ENCODE results near the gene NUP50. TPM values are rescaled to one million over a fixed set of nuclear protein-coding genes. Genes with fewer than 3 reads are reported as not detected.

Gene NUP50
- polyA plus RNA-seq, 1 donor (not counting 4 experiments of a cell fraction or from before 2014, with no cell fraction given) = 28.1 TPM

GRCh38 chr22:45183974-45184373 lies 20.2 kb downstream of the NUP50 start:
- H3K4me1 ChIP-seq (ENCODE audit: control insufficient read depth, extremely low read depth, insufficient read depth, low read length) = no peaks in the 10 kb centered on the region
- no peak for TF ChIP-seq CTCF (optimal IDR thresholded peaks at IDR 0.05 in 1 of 3, IDR thresholded peaks at IDR 0.05 in 1 of 3, conservative IDR thresholded peaks at IDR 0.05 in 1 of 3; ENCODE audit: extremely low read depth in 1 of 3, insufficient read depth in 2 of 3, low read length in 3 of 3)
- TF ChIP-seq EZH2 (IDR thresholded peaks at IDR 0.05; ENCODE audit: low read length) = no peak
- DNase-seq (ENCODE audit: low read depth, low spot score) = no peak
- H3K9me3 ChIP-seq (ENCODE audit: control insufficient read depth, low read depth, low read length) = no peaks in the 10 kb centered on the region
- no peak for FAIRE-seq
- H3K27ac ChIP-seq (ENCODE audit: control insufficient read depth, insufficient read depth, low read length) = no peak overlapping the region
- no peak overlapping the region for H2AFZ ChIP-seq (ENCODE audit: control insufficient read depth, low read length)
- H4K20me1 ChIP-seq (ENCODE audit: control insufficient read depth, extremely low read depth, insufficient read depth, low read length) = peaks cover 10% of the 10 kb centered on the region
- H3K4me2 ChIP-seq (ENCODE audit: control insufficient read depth, extremely low read depth, insufficient read depth, low read depth, low read length) = no peak overlapping the region
- H3K36me3 ChIP-seq (ENCODE audit: control insufficient read depth in 2 of 2, extremely low read depth in 1 of 2, insufficient read depth in 2 of 2, low read length in 2 of 2) = peaks cover 23 to 24% of the 10 kb centered on the region in 2 experiments
- H3K27me3 ChIP-seq (ENCODE audit: control insufficient read depth, extremely low read depth, insufficient read depth, low read length) = no peaks in the 10 kb centered on the region
- no peaks in the 10 kb centered on the region for H3K9me1 ChIP-seq (ENCODE audit: control insufficient read depth, extremely low read depth, insufficient read depth, low read length)
- dilution Hi-C loops (cut with MboI; ENCODE audit: extremely low pct_ligation_motif_present, low sequenced_read_pairs) = no loop called here
- peaks cover 26% of the 10 kb centered on the region for H3K79me2 ChIP-seq (ENCODE audit: control insufficient read depth, insufficient read depth, low read length)
- H3K4me3 ChIP-seq (ENCODE audit: control insufficient read depth in 2 of 3, extremely low read depth in 1 of 3, insufficient read depth in 2 of 3, low read depth in 1 of 3, low read length in 3 of 3) = no peak overlapping the region
- H3K9ac ChIP-seq (ENCODE audit: control insufficient read depth, extremely low read depth, insufficient read depth, low read length) = no peak overlapping the region

- Histone ChIP-seq H4K20me1 (ENCODE audit: control insufficient read depth, extremely low read depth, insufficient read depth, low read length) (peaks cover 5% of the 10 kb centered on the region), H3K4me3 (ENCODE audit: control insufficient read depth in 2 of 3, extremely low read depth in 1 of 3, insufficient read depth in 2 of 3, low read depth in 1 of 3, low read length in 3 of 3) (no peak overlapping the region), H3K27ac (ENCODE audit: control insufficient read depth, insufficient read depth, low read length) (no peak overlapping the region), H3K79me2 (ENCODE audit: control insufficient read depth, insufficient read depth, low read length) (peaks cover 10% of the 10 kb centered on the region), H3K9me3 (ENCODE audit: control insufficient read depth, low read depth, low read length) (no peaks in the 10 kb centered on the region), H3K36me3 (ENCODE audit: control insufficient read depth in 2 of 2, extremely low read depth in 1 of 2, insufficient read depth in 2 of 2, low read length in 2 of 2) (peaks cover 20 to 27% of the 10 kb centered on the region in 2 experiments), H3K4me1 (ENCODE audit: control insufficient read depth, extremely low read depth, insufficient read depth, low read length) (no peaks in the 10 kb centered on the region), H3K9ac (ENCODE audit: control insufficient read depth, extremely low read depth, insufficient read depth, low read length) (no peak overlapping the region), H3K9me1 (ENCODE audit: control insufficient read depth, extremely low read depth, insufficient read depth, low read length) (peaks cover 2% of the 10 kb centered on the region), H3K4me2 (ENCODE audit: control insufficient read depth, extremely low read depth, insufficient read depth, low read depth, low read length) (no peak overlapping the region), H2AFZ (ENCODE audit: control insufficient read depth, low read length) (no peak overlapping the region), H3K27me3 (ENCODE audit: control insufficient read depth, extremely low read depth, insufficient read depth, low read length) (no peaks in the 10 kb centered on the region)
- TF ChIP-seq EZH2 (IDR thresholded peaks at IDR 0.05; ENCODE audit: low read length) = no peak
- no peak for TF ChIP-seq CTCF (optimal IDR thresholded peaks at IDR 0.05 in 1 of 3, IDR thresholded peaks at IDR 0.05 in 1 of 3, conservative IDR thresholded peaks at IDR 0.05 in 1 of 3; ENCODE audit: extremely low read depth in 1 of 3, insufficient read depth in 2 of 3, low read length in 3 of 3)
- FAIRE-seq (no peak), DNase-seq (ENCODE audit: low read depth, low spot score) (no peak)
- dilution Hi-C loops (cut with MboI; ENCODE audit: extremely low pct_ligation_motif_present, low sequenced_read_pairs) = no loop called here
Observed at GRCh38 chr22:45185718-45186514, 22.2 kb downstream of the NUP50 start.
